Upper lobe of left lung (tissue), 4 donors: Measurements from ENCODE around the gene AMZ2.
A peak's percentile ranks its signal among the peaks of the same experiment; 100 is the strongest.
"Not testable (repeated sequence)": the region's sequence is repeated elsewhere in the genome, so short reads cannot be mapped to it uniquely, and the experiment has no call there.

Source experiments
- POLR2AphosphoS5 ChIP-seq, 2 donors: sonication (generic); formaldehyde crosslinking; IDR thresholded peaks; one replicate each; pipeline ENCODE4 v1.5.1; 2017; ENCODE audit warnings: antibody characterized with exemption in 2 of 2
- TF ChIP-seq, protein P1 (sequence below), 6 experiments: fragments of 450-650 bp in 4 of 6; fragments of 200-600 bp in 2 of 6; sonication (generic) in 2 of 6; IDR thresholded peaks; one replicate each; pipeline ENCODE4 v1.5.1; 2016 to 2019; ENCODE audit warnings: antibody characterized with exemption in 6 of 6

DNA sequence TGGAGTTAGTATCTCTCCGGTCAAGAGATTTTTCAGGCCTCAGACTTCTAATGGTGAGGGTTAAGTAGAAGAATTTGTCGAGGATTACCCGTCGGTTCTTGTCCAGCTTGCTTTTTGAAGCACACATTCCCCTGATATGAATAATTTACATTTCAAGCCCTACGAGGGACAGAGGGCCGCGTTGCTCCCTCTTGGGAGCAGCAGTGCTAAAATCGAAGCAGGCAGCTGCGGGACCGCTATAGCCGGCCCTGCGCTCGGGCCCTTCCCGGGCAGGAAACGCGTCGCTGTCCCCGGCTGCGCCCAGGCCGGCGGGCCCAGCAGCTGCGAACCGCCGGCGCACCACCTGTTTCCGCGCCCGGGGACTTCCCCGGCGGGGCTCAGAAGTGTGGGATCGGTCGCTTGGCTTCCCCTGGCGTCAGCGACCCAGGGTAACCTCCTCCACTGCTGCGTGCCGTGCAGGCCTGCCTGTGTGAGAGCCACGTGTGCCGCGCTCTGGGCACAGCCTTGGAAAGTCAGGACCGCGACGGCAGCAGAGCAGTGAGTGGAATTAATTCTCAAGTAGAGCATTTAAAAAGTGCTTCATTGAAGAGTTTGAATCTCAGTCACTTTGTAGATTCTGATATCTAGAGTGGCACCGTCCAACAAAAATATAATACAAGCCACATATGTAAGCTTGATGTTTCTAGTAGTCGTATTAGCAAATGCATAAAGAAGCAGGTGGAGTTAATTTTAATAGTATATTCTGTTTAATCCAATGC is 11.2 kb downstream of the AMZ2 start:
- TF ChIP-seq, protein P1, sequence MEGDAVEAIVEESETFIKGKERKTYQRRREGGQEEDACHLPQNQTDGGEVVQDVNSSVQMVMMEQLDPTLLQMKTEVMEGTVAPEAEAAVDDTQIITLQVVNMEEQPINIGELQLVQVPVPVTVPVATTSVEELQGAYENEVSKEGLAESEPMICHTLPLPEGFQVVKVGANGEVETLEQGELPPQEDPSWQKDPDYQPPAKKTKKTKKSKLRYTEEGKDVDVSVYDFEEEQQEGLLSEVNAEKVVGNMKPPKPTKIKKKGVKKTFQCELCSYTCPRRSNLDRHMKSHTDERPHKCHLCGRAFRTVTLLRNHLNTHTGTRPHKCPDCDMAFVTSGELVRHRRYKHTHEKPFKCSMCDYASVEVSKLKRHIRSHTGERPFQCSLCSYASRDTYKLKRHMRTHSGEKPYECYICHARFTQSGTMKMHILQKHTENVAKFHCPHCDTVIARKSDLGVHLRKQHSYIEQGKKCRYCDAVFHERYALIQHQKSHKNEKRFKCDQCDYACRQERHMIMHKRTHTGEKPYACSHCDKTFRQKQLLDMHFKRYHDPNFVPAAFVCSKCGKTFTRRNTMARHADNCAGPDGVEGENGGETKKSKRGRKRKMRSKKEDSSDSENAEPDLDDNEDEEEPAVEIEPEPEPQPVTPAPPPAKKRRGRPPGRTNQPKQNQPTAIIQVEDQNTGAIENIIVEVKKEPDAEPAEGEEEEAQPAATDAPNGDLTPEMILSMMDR (IDR thresholded peaks at IDR 0.05), result not testable (repeated sequence)
- TF ChIP-seq POLR2AphosphoS5 (IDR thresholded peaks at IDR 0.05), result peak; percentile 57 to 88
